HG03342 (cell line): ENCODE results near the gene CCDC9B.

Experiments used
- ATAC-seq: cut with Tn5 transposase; IDR thresholded peaks from one replicate; pipeline ENCODE4 v1.9.1; 2021; ENCODE audit warnings: mild to moderate bottlenecking, moderate library complexity; ENCODE audit not compliant: unreplicated experiment

Gene CCDC9B

GRCh38 chr15:40345867-40346578 lies 5.3 kb upstream of the CCDC9B start:
- ATAC-seq = no peak

DNA sequence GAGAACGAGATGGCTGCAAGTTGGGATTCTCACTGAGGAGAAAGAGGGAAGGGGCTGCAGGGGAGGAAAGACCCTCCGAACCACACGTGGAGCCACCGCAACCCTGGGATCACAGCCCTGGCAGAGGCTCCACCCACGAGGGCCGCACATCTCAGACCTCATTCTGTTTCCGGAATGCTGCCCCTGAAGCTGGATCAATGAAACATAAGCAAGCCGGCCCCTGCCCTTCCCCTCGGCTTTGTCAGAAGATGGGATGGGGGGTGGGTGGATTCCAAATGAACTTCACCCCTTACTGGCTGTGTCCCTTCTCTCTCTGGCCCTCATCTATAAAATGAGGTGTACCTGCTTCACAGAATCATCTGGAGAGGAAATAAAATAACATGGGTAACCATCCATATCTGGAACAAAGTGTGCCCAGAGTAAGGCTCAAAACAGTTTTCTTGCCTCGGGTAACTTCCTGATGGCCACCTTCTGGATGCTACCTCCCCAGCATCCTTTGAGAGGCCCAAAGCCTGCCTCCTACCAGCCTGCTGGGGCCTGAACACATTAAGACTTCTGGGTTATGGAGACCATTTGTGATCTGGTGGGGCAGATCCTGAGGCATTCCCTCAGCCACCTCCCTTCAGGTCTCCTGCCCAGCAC lies 4.6 kb upstream of the CCDC9B start:
- ATAC-seq = no peak

GRCh38 chr15:40344631-40345120 lies 3.9 kb upstream of the CCDC9B start:
- no peak for ATAC-seq

DNA sequence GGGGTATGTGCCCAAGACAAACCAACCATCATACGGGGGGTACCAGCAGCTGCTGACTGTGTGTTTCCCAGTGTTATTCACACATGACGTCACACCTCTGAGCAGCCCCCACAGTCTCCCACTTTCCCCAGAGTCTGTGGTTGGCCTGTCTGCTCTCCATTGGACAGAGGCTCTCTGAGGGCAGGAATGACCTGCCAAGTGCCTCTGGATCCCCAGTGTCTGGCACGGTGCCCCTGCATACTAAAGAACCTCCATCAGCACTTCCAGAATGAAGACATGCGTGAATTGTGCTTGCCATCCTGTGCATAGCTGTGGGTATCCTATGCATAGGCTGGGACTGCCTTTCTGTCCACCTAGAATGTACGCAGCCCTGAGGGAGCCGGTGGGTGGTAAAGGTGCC lies 3.5 kb upstream of the CCDC9B start:
- no peak for ATAC-seq

DNA sequence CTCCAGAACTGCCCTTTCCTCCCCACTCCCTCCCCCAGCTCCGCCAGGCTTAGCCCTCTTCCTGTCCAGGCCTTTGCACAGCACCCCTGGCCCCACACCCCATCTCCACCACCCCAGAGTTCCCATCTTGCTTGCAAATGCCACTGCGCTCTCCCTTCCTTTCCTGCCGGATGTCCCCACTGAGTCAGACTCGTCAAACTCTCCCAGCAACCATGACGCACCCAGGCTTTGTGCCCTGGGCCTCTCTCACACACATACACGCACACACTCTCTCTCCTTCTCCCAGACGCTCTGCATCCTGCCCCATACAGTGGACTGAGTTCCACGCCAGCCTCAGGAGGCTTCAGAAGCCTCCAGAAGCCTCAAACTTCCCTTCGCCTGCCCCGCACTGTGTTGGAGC lies 2.8 kb upstream of the CCDC9B start:
- no peak for ATAC-seq

- ATAC-seq = no peak
Measured at GRCh38 chr15:40342416-40343320, 1.9 kb upstream of the CCDC9B start.

- ATAC-seq = no peak
Measured at GRCh38 chr15:40340038-40340739, 550 bp downstream of the CCDC9B start.

GRCh38 chr15:40339621-40339945 lies 1.2 kb downstream of the CCDC9B start:
- no peak for ATAC-seq

- no peak for ATAC-seq
Measured at GRCh38 chr15:40338921-40339620, 1.7 kb downstream of the CCDC9B start.

DNA sequence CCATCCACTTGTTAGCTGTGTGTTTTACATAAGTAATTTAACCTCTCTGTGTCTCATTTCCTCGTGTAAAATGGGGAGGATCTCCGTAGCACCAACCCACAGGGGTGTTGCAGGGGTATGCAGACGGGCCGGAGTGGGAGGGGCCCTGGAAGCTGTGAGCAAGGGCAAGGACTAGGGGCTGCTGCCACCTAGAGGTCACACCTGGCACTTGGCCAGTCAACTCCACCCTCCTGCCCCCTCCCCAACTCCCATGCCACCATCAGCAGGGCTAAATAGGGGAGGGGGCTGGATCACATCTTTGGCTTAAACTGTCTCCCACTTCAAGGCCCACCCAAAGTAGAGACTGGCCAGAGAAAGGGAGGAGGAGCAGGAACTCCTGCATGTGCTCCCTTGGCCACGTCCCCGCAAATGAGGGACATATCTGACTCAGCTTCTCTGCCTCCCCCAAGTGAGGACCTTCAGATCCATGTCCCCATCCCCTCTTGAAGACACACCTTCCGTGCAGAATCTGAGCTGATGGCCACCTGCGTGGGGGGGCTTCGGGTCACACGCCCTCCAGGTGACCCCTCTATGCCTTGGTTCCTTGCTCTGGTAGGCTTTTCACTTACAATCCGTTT lies 2.6 kb downstream of the CCDC9B start:
- peak; percentile 61 for ATAC-seq

DNA sequence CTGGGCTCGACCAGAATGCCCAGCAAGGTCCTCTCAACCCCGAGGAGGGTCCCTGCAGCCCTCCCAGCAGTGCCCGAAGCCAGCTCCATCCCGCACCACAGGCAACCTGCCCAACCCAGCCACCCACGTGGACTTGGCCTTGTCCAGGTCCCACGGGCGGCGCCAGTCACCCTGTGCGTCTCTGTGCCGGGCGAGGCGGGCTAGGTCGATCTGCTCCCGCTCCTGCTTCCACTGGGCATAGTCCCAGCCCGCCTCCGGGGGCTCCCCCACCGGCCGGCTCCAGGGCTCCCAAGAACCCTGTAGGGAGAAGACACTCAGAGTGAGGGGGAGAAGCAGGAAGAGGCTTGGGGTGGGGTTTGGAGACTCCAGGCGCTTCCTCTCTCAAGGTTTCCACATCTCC lies 3.1 kb downstream of the CCDC9B start:
- ATAC-seq = no peak

GRCh38 chr15:40336744-40337122 lies 4.0 kb downstream of the CCDC9B start:
- ATAC-seq = no peak

DNA sequence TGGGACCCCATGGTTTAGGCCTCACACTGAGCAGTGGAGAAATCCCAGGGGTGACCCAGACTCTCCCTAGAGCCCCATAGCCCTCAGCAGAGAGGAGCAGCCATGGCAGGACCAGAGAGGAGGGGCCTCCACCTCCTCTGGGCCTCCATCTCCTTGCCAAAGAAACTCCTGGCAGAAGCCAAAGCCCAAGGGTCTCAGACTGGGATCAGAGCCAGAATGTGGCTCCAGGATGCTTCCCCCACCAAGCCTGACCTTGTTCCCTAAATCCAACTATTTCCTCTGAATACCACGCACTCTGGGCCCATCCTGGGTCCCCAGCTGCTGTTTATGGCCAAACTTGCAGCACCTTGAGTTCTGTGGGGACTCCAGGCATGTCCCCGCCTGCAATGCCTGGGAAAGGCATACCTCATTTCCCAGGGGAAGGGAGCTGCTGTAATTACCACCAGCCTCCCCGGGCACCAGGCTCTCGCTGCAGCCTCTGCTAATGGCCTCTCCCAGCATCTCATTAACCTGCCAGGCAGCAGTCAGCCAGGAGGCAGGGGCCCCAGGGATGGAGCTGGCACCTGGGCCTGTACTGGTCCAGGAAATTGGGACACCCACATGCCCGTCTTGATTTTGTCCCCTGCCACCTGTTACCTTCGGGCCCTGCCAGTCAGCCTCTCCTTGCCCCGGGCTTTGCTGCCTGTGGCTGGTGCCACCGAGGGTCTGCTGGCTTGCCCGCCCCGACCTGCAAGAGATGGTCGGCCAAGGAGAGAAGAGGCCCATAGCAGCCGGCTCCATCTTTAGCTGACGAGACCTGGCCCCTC lies 4.6 kb downstream of the CCDC9B start:
- ATAC-seq = no peak

GRCh38 chr15:40334941-40335795 lies 5.6 kb downstream of the CCDC9B start:
- ATAC-seq = no peak

- no peak for ATAC-seq
Measured at GRCh38 chr15:40334541-40334940, 6.2 kb downstream of the CCDC9B start.

- no peak for ATAC-seq
Measured at GRCh38 chr15:40333922-40334492, 6.7 kb downstream of the CCDC9B start.

DNA sequence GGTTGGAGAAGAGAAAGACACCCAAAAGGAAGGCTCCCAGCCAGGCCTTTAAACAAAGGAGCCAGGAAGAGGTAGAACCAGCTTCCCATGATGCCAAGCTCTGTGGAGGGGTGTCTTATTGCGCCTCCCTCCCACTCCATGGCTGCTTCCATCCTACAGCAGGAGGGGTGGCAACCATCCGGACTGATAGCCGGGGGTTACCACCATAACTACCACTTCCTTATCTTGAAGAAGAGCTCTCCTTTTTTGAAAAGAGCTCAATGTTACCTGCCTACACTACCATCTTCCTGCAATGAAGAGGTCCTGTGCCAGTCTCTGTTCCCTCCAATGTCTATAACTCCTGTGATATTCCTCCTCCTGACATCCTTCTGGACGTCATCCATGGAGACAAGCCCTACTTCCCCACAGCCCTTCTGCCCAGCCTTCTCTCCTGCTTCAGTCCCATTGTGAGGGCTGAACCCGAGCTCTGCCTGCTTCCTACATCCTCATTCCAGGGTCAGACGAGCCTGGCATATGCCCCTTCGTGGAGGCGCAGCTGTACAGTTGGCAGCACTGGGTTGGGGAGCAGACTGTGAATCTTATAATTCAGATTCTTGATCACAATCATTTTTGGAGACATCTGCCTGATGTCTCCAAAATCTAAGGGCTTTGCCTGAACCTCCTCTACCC lies 8.5 kb downstream of the CCDC9B start:
- no peak for ATAC-seq
